ENCODE data around the gene GLP1R. TPM values are rescaled to one million over a fixed set of nuclear protein-coding genes. Genes with fewer than 3 reads are reported as not detected.

Gene GLP1R
- total RNA-seq, 1 experiment from 2014 or later: 1.8 TPM

GRCh38 chr6:39053016-39053624 is 4.5 kb downstream of the GLP1R start (continued):
- no peak for TF ChIP-seq ATF2 (CRISPR knock-in tag; IDR thresholded peaks at IDR 0.05; ENCODE audit: borderline replicate concordance, low read depth)
- TF ChIP-seq, protein P1, sequence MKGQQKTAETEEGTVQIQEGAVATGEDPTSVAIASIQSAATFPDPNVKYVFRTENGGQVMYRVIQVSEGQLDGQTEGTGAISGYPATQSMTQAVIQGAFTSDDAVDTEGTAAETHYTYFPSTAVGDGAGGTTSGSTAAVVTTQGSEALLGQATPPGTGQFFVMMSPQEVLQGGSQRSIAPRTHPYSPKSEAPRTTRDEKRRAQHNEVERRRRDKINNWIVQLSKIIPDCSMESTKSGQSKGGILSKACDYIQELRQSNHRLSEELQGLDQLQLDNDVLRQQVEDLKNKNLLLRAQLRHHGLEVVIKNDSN (CRISPR knock-in tag; IDR thresholded peaks at IDR 0.05): no peak
- no peak for TF ChIP-seq TCF7 (CRISPR knock-in tag; IDR thresholded peaks at IDR 0.05; ENCODE audit: low read depth)
- TF ChIP-seq SP1 (CRISPR knock-in tag; conservative IDR thresholded peaks at IDR 0.05): no peak
- no peak for TF ChIP-seq GRHL2 (CRISPR knock-in tag; IDR thresholded peaks at IDR 0.05; ENCODE audit: insufficient replicate concordance, severe bottlenecking)
- no peak for TF ChIP-seq ZNF317 (CRISPR knock-in tag; IDR thresholded peaks at IDR 0.05; ENCODE audit: borderline replicate concordance, low read depth)
- no peak for TF ChIP-seq NFATC4 (CRISPR knock-in tag; IDR thresholded peaks at IDR 0.05)
- TF ChIP-seq ATF3 (CRISPR knock-in tag; conservative IDR thresholded peaks at IDR 0.05): no peak

DNA sequence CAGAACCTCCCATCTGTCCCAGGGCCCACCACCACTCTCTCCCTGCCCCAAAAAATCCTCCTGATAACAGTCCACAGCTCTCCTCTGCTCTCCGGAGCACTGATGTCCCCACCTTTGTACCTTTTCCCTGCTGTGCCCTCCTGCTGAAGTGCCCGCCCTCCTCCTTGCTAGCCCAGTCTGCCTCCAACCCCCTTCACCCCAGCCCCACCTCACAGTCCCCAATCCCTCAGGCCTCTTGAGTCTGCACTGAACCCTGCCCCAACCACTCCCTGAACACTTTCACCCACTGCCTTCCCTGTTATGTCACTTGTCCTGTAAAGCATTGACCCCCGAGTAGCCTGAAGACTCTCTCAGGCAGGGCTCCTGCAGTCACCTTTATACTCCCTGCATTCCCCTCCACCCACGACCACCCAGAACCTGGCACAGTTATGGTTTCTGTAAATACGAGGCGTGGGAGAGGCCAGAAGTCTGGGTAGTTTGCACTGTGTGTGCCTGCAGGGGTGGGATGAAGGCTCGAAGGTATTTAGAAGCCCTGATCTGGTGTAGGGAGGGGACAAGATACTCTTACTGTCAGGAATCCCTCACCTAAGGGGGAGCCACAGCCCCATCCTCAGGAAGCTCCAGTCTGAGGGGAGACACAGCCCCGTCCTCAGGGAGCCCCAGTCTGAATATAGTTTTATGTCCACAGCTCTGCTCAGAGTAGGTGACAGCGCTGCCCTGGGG is 5.4 kb downstream of the GLP1R start:
- peaks cover 24% of the 10 kb centered on the region for H3K27me3 Mint-ChIP-seq (ENCODE audit: low read depth)
- no peak overlapping the region for H3K27ac Mint-ChIP-seq
- ATAC-seq (peak; percentile 14), DNase-seq (ENCODE audit: low spot score) (no peak)
- no peaks in the 10 kb centered on the region for H3K9me3 Mint-ChIP-seq
- POLR2A ChIA-PET: no interaction called here
- CTCF ChIA-PET: interaction anchor here (2.9 kb wide), 1 partner anchor 48 kb away, joined by 14 read pairs; no protein-coding TSS in a partner anchor
- no peak for TF ChIP-seq MAX (CRISPR knock-in tag; IDR thresholded peaks at IDR 0.05)
- TF ChIP-seq TCF7 (CRISPR knock-in tag; IDR thresholded peaks at IDR 0.05; ENCODE audit: low read depth): no peak
- no peak for TF ChIP-seq CREM (CRISPR knock-in tag; IDR thresholded peaks at IDR 0.05)
- TF ChIP-seq SMAD4 (CRISPR knock-in tag; IDR thresholded peaks at IDR 0.05): no peak
- TF ChIP-seq TEAD4 (CRISPR knock-in tag; IDR thresholded peaks at IDR 0.05): no peak
- TF ChIP-seq ZNF138 (CRISPR knock-in tag; conservative IDR thresholded peaks at IDR 0.05): no peak
- no peak for TF ChIP-seq GABPB1 (CRISPR knock-in tag; IDR thresholded peaks at IDR 0.05)
- TF ChIP-seq OVOL2 (CRISPR knock-in tag; IDR thresholded peaks at IDR 0.05; ENCODE audit: borderline replicate concordance): no peak
- no peaks in the 10 kb centered on the region for H3K36me3 Mint-ChIP-seq
- H3K4me1 Mint-ChIP-seq: peaks cover 17% of the 10 kb centered on the region
- H3K4me3 Mint-ChIP-seq: no peak overlapping the region

DNA sequence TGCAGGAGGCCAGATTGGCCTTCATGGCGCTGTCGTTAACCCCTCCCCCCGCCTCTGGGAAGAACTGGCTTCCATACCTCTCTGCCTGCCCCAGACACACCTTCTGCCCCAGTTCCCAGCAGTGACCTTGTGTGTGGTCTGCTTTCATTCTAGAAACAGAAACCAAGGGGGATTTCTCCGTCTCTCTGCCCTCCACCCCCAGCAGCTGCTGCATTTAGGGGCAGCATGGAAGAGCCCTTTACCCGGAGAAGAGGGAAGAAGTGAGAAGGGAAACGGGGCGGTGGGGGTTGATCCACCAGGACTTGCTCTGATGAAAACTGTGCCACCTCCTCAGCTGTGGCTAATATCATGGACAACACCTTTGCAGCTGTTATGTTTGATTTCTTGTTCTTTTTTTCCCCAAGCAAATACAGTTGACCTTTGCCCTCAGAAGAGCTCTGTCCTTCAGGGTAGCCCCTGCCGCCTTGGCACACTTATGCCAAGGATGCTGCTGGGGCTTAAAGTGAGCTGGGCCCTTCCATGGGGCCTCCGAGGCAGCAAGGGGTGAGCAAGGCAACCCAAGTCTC is 6.1 kb downstream of the GLP1R start:
- DNase-seq (ENCODE audit: low spot score): peak; percentile 30
- no peak overlapping the region for H3K4me3 Mint-ChIP-seq
- CTCF ChIA-PET: interaction anchor here (0.7 to 2.9 kb wide), 3 partner anchors 34 to 58 kb away, joined by 3 to 14 read pairs (median 5); no protein-coding TSS in a partner anchor

More for the DNA sequence above, 6.1 kb downstream of the GLP1R start:
- no peak overlapping the region for H3K27ac Mint-ChIP-seq
- POLR2A ChIA-PET: no interaction called here
- H3K4me1 Mint-ChIP-seq: peaks cover 17% of the 10 kb centered on the region
- no peaks in the 10 kb centered on the region for H3K9me3 Mint-ChIP-seq
- H3K27me3 Mint-ChIP-seq (ENCODE audit: low read depth): peaks cover 17% of the 10 kb centered on the region
- H3K36me3 Mint-ChIP-seq: no peaks in the 10 kb centered on the region
- no peak for TF ChIP-seq ZNF121 (CRISPR knock-in tag; IDR thresholded peaks at IDR 0.05)
- TF ChIP-seq CREM (CRISPR knock-in tag; IDR thresholded peaks at IDR 0.05): no peak
- no peak for TF ChIP-seq TEAD1 (CRISPR knock-in tag; IDR thresholded peaks at IDR 0.05)
- no peak for TF ChIP-seq CDX4 (CRISPR knock-in tag; IDR thresholded peaks at IDR 0.05; ENCODE audit: borderline replicate concordance)
- no peak for TF ChIP-seq PRRX2 (CRISPR knock-in tag; IDR thresholded peaks at IDR 0.05)
- TF ChIP-seq HMGXB4 (CRISPR knock-in tag; IDR thresholded peaks at IDR 0.05): no peak
- TF ChIP-seq, protein P2, sequence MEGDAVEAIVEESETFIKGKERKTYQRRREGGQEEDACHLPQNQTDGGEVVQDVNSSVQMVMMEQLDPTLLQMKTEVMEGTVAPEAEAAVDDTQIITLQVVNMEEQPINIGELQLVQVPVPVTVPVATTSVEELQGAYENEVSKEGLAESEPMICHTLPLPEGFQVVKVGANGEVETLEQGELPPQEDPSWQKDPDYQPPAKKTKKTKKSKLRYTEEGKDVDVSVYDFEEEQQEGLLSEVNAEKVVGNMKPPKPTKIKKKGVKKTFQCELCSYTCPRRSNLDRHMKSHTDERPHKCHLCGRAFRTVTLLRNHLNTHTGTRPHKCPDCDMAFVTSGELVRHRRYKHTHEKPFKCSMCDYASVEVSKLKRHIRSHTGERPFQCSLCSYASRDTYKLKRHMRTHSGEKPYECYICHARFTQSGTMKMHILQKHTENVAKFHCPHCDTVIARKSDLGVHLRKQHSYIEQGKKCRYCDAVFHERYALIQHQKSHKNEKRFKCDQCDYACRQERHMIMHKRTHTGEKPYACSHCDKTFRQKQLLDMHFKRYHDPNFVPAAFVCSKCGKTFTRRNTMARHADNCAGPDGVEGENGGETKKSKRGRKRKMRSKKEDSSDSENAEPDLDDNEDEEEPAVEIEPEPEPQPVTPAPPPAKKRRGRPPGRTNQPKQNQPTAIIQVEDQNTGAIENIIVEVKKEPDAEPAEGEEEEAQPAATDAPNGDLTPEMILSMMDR (IDR thresholded peaks at IDR 0.05): no peak
- no peak for TF ChIP-seq ZNF671 (CRISPR knock-in tag; IDR thresholded peaks at IDR 0.05)
- no peak for TF ChIP-seq ZNF232 (CRISPR knock-in tag; IDR thresholded peaks at IDR 0.05)
- ATAC-seq: peak; percentile 70

Data from WTC11 (cell line).